ENCODE data around the gene ACOT11. TPM values are rescaled to one million over a fixed set of nuclear protein-coding genes. Genes with fewer than 3 reads are reported as not detected.

ACOT11 gene
- total and polyA plus RNA-seq, 2 donors from 2014 or later = 24.6 to 31.1 TPM

DNA sequence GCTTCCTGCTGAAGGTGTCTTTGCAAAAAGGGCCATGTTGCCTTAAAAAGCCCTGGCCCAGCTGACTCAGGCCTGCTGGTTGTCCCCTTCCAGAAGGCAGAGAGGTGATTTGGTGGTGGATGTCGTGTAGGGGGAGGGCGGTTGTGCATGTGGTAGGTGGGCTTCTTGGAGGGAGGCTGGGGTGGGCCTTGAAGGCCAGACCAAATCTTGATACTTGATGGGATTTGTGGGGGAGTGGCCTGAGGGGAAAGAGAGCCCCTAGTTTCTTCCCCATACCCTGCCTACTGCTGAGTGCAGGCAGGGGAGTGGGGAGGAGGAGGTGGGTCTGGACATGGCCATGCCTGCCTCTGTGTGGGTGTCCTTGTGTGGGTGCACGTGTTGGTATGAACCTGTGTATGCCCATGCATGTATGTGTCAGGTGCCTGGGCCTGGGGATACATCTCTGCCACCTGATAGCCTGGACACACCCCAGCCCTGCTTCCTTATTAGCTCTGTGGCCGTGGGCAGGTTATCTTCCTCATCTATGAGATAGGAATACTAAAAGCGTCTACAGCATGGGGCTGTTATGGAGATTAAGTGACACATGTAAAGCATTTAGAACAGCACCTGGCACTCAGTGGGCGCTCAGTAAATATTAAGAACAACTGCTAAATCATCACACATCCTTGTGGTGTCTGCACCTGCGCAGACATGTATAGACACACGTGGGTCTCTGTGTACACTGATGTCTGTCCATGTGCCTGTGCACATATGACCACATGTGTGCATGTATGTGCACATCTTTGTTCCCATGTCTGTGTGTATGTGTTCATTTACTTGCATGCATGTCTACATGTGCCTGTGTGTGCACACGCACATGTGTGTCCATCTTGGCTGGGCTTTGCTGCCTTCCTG, 58.3 kb downstream of the ACOT11 start:
- H3K9ac ChIP-seq (ENCODE audit: low read length in 3 of 3) = no peak overlapping the region
- H3K9me3 ChIP-seq (ENCODE audit: control insufficient read depth in 2 of 3, insufficient read depth in 1 of 3, low read length in 3 of 3) = no peaks in the 10 kb centered on the region
- H3K4me3 ChIP-seq (ENCODE audit: low read length in 3 of 3) = no peak overlapping the region
- peaks cover 0 to 45% (median 11%) of the 10 kb centered on the region in 3 donors for H3K36me3 ChIP-seq (ENCODE audit: control insufficient read depth in 2 of 3, insufficient read depth in 3 of 3, low read length in 3 of 3)
- H3K27ac ChIP-seq (ENCODE audit: low read depth in 2 of 2, low read length in 2 of 2) = no peak overlapping the region
- TF ChIP-seq, protein P1, sequence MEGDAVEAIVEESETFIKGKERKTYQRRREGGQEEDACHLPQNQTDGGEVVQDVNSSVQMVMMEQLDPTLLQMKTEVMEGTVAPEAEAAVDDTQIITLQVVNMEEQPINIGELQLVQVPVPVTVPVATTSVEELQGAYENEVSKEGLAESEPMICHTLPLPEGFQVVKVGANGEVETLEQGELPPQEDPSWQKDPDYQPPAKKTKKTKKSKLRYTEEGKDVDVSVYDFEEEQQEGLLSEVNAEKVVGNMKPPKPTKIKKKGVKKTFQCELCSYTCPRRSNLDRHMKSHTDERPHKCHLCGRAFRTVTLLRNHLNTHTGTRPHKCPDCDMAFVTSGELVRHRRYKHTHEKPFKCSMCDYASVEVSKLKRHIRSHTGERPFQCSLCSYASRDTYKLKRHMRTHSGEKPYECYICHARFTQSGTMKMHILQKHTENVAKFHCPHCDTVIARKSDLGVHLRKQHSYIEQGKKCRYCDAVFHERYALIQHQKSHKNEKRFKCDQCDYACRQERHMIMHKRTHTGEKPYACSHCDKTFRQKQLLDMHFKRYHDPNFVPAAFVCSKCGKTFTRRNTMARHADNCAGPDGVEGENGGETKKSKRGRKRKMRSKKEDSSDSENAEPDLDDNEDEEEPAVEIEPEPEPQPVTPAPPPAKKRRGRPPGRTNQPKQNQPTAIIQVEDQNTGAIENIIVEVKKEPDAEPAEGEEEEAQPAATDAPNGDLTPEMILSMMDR (IDR thresholded peaks at IDR 0.05; ENCODE audit: borderline replicate concordance, extremely low read depth, insufficient read depth) = no peak
- H3K4me1 ChIP-seq (ENCODE audit: control insufficient read depth in 2 of 3, insufficient read depth in 2 of 3, low read depth in 1 of 3, low read length in 3 of 3) = peaks cover 0 to 9% (median 4%) of the 10 kb centered on the region in 3 donors
- FAIRE-seq = no peak
- no peaks in the 10 kb centered on the region for H3K27me3 ChIP-seq (ENCODE audit: control insufficient read depth, insufficient read depth, low read length)
- no peak for DNase-seq
- intact Hi-C loops (cut with DNase I) = no loop called here

DNA sequence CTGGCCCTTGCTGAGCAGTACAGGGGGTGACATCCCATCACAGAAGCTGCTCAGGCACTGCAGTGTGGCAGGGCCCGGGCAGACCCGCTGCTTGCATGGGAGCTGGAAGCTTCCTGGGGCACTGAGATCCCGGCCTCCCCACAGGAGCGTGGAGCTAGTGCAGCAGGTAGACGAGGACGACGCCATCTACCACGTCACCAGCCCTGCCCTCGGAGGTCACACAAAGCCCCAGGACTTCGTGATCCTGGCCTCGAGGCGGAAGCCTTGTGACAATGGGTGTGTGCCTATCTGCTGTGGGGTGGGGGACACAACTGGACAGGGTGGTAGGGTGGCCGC, 58.9 kb downstream of the ACOT11 start:
- Histone ChIP-seq H3K9me3 (ENCODE audit: control insufficient read depth in 2 of 3, insufficient read depth in 1 of 3, low read length in 3 of 3) (no peaks in the 10 kb centered on the region), H3K36me3 (ENCODE audit: control insufficient read depth in 2 of 3, insufficient read depth in 3 of 3, low read length in 3 of 3) (peaks cover 0 to 45% (median 11%) of the 10 kb centered on the region in 3 donors), H3K27me3 (ENCODE audit: control insufficient read depth, insufficient read depth, low read length) (no peaks in the 10 kb centered on the region), H3K9ac (ENCODE audit: low read length in 3 of 3) (no peak overlapping the region), H3K4me3 (ENCODE audit: low read length in 3 of 3) (no peak overlapping the region), H3K4me1 (ENCODE audit: control insufficient read depth in 2 of 3, insufficient read depth in 2 of 3, low read depth in 1 of 3, low read length in 3 of 3) (peaks cover 0 to 6% (median 0%) of the 10 kb centered on the region in 3 donors), H3K27ac (ENCODE audit: low read depth in 2 of 2, low read length in 2 of 2) (no peak overlapping the region)
- intact Hi-C loops (cut with DNase I) = no loop called here
- TF ChIP-seq, protein P1 (IDR thresholded peaks at IDR 0.05; ENCODE audit: borderline replicate concordance, extremely low read depth, insufficient read depth) = no peak
- DNase-seq (no peak), FAIRE-seq (no peak)

DNA sequence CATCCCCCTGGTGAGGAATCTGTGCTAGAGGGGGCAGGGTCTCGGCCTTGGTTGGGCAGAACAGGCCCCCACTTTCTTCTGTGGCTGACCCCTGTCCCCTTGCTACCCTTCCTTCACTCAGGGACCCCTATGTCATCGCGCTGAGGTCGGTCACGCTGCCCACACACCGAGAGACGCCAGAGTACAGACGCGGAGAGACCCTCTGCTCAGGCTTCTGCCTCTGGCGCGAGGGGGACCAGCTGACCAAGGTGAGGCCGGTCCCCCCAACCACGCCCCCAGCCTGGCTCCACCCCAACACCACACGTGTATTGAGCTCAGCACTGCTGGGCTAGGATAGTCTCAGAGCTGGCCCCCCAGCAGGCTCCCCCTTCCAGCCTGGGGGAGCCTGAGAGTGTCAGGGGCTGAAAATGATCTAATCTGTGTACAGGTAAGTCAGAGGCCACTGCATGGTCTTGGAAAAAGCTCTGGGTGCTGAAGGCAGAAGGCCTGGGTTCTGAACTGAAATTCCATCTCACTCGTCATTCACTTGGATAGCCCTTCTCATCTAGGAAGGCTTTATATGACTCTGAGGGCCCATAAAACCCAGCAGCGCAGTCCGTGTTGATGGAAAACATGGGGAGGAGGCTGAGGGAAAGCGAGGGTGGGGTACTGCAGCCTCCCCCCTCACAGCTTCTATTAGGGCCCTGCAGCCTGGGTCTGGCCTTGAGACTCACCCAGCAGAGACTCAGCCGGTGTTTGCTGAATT, 60.0 kb downstream of the ACOT11 start:
- peaks cover 0 to 3% (median 0%) of the 10 kb centered on the region in 3 donors for H3K4me1 ChIP-seq (ENCODE audit: control insufficient read depth in 2 of 3, insufficient read depth in 2 of 3, low read depth in 1 of 3, low read length in 3 of 3)
- no peaks in the 10 kb centered on the region for H3K27me3 ChIP-seq (ENCODE audit: control insufficient read depth, insufficient read depth, low read length)
- DNase-seq (no peak), FAIRE-seq (no peak)
- H3K27ac ChIP-seq (ENCODE audit: low read depth in 2 of 2, low read length in 2 of 2) = no peak overlapping the region
- H3K36me3 ChIP-seq (ENCODE audit: control insufficient read depth in 2 of 3, insufficient read depth in 3 of 3, low read length in 3 of 3) = peaks cover 0 to 52% (median 11%) of the 10 kb centered on the region in 3 donors
- TF ChIP-seq, protein P1 (IDR thresholded peaks at IDR 0.05; ENCODE audit: borderline replicate concordance, extremely low read depth, insufficient read depth) = no peak
- intact Hi-C loops (cut with DNase I) = no loop called here
- H3K9me3 ChIP-seq (ENCODE audit: control insufficient read depth in 2 of 3, insufficient read depth in 1 of 3, low read length in 3 of 3) = no peaks in the 10 kb centered on the region
- H3K4me3 ChIP-seq (ENCODE audit: low read length in 3 of 3) = no peak overlapping the region
- H3K9ac ChIP-seq (ENCODE audit: low read length in 3 of 3) = no peak overlapping the region
